CD4-positive, alpha-beta T cell treated with Interleukin-2 at 100 ng/mL for 4 hours (primary cell): ENCODE measurements around the gene PPP1R1C.

ENCODE experiments used
- DNase-seq: peaks from one replicate; pipeline ENCODE4 v3.0.0-alpha.2; 2020; ENCODE audit warnings: low spot score

The PPP1R1C gene

GRCh38 chr2:182113334-182113733, 127.7 kb downstream of the PPP1R1C start:
- DNase-seq, result no peak

DNA sequence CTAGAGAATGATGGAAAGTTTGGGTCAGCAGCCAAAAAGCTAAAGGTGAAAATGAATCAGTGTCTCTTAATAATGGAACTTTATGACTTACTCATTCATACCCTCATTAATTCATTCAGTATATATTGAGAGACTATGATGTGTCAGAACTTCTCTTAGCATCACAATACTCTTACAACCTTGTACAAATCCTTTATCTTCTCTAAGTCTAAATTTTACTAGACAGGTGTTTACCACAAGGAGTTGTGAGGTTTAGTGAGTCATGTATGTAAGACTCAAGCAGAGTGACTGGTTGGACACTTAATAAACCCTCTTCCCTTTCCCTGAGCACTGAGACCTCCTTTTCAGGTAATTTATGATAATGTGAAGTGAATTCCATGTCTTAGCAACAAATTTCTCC, 129.6 kb downstream of the PPP1R1C start:
- no peak for DNase-seq

DNA sequence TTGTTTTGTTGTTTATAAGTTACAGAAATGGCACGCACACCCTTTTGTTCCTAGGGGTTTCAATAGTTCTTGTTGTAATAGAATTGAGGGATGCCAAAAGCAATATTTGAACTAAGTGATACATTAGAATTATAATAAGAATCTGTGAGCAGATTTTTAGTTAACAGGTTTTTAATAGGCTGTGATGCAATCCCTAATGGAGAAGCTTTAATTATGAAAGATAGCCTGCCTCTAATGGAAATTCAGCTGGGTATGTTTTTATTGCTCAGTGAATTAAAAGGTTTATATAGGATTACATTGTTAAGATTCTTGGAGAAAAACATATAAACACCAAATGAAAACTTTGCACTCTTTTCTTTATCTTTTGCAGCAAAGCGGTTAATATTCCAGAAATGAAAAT, 131.1 kb downstream of the PPP1R1C start:
- no peak for DNase-seq

DNA sequence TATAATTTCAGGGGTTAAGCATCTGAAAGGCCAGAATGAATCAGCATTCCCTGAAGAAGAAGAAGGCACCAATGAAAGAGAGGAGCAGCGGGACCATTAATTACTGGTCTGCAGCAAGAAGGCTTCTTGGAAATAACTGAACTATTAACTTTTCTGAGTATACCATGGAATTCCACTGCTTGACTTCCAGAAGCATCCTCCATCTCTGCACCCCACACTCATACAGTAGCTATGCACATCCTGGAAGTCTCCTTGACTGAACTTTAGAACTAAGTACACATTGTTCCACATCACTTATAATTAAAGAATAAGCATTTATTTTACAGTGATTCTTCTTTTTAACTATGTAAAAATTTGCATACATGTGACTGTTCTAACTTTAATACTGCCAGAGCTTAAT, 131.5 kb downstream of the PPP1R1C start:
- no peak for DNase-seq

GRCh38 chr2:182128821-182129707, 143.4 kb downstream of the PPP1R1C start:
- no peak for DNase-seq

DNA sequence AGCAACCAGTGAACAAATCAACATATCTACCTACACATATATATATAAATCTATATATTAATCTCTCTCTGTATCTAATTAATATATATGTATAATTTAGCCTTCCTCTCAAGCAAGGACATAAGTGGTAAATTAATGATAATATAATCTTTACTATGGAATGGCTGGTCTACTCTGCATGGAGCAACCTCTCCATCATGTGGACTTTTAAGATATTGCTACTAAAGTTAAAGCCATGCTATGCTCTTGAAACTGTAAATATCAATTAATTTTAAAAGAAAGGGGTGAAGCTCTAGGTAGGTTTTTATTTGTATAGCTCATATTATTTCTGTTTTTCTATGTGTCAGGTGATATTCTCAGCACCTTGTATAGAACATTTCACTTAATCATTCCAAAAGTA, 147.0 kb downstream of the PPP1R1C start:
- no peak for DNase-seq

- no peak for DNase-seq
These were observed 147.7 kb downstream of the PPP1R1C start for GRCh38 chr2:182133195-182133891.

- DNase-seq, result no peak
These were observed 148.5 kb downstream of the PPP1R1C start for GRCh38 chr2:182134201-182134600.

GRCh38 chr2:182142062-182142461, 156.4 kb downstream of the PPP1R1C start:
- DNase-seq, result no peak

GRCh38 chr2:182144041-182144775, 158.6 kb downstream of the PPP1R1C start:
- no peak for DNase-seq

GRCh38 chr2:182144776-182145165, 159.1 kb downstream of the PPP1R1C start:
- no peak for DNase-seq

DNA sequence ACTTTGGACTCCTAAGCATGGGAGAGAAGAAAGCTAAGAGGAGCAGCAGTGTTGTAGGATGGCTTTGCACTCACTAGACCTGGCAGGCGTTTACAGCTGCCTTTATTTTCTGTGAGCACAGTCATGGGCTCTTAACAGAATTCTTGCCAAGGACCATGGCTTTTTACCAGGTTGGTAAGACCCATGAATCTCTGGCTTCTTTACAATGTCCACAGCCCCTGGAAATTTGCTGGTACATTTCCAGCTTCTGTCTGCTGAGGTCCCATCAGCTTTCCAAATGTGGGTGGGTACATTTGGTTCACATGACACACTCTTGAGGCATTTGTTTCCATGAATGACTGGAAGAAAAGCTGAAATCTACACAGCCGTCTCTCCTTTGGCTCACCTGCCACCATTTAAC, 162.7 kb downstream of the PPP1R1C start:
- DNase-seq, result no peak

DNA sequence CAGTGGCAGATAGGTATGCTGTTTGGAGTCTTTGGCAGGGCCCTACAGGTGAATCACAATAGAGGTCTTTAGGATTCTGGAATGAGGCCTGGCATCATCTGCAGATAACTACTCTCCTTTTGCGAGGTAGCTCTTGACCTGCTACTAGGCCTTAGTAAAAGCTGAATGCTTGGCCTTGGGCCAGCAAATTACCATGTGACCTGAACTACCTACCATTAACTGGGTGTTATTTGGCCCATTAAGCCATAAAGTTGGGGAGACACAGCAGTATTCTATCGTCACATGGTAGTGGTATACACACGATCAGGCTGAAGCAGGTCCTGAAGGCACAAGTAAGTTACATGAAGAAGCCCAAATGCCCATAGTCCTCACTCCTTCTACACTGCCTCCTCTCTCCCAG, 178.2 kb downstream of the PPP1R1C start:
- DNase-seq, result no peak

GRCh38 chr2:182164686-182165085, 179.0 kb downstream of the PPP1R1C start:
- no peak for DNase-seq

DNA sequence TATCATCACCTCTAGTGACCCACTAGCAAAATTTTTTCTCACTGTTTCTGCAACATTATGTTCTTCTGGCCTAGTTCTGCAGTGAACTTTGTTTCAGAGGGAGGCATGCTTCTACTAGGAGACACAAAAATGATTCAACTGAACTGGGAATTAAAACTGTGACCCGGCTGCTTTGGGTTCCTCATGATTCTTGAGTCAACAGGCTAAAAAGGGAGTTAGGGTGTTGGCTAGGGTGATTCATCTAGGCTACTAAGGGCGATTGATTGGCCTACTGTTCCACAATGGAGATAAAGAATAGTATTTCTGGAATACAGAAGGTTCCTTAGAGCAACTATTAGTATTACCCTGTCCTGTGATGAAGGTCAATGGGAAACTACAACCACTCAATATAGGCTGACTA, 179.5 kb downstream of the PPP1R1C start:
- DNase-seq, result no peak

DNA sequence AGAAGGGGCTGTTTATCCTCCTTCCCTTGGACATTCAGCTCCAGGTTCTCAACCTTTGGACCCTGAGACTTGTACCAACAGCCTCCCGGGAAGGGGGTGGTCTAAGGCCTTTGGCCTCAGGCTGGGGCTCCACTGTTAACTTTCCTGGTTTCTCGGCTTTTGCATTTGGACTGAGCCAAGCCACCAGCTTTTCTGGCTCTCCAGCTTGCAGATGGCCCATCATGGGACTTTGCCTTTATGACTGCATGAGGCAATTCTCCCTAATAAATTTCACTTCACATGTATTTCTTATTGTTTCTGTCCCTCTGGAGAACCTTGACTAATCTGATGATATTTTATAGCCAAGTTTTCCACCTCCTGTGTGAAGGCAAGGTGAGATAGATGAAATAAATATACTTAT, 180.8 kb downstream of the PPP1R1C start:
- no peak for DNase-seq

GRCh38 chr2:182166841-182167240, 181.2 kb downstream of the PPP1R1C start:
- DNase-seq, result no peak
